OCI-LY1 (cell line): Measurements from ENCODE around the gene RAB11B.

Source experiments
- EZH2 ChIP-seq: fragments of 200-600 bp; sonication (generic), shearing (Covaris generic); IDR thresholded peaks from 2 replicates; pipeline ENCODE4 v1.8.0; 2017; ENCODE audit warnings: borderline replicate concordance, mixed run types, mild to moderate bottlenecking, antibody characterized with exemption, low read length, moderate library complexity, mixed read lengths
- TF ChIP-seq, protein P1 (sequence below): fragments of 200-600 bp; sonication (generic), shearing (Covaris generic); IDR thresholded peaks from 2 replicates; pipeline ENCODE4 v1.5.1; 2017; ENCODE audit warnings: mild to moderate bottlenecking, antibody characterized with exemption, low read length, moderate library complexity, mixed read lengths

DNA sequence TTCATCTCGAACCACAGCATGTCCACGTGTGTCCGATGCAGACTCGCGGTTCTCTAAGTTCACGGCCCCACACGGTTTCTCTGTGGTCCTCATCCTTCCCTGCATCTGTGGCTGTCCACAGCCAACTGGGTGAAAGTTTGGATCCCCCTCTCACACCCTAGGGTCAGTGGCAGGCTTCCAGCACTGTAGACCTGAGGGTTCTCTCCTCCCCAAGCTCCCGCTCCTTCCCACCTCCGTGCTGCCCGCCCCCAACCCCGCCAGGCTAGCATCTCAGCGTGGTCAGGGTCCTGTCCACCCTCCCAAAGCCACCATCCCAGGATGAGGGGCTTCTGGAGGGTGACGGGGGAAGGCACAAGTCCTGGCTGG lies 23.2 kb upstream of the RAB11B start:
- TF ChIP-seq, protein P1, sequence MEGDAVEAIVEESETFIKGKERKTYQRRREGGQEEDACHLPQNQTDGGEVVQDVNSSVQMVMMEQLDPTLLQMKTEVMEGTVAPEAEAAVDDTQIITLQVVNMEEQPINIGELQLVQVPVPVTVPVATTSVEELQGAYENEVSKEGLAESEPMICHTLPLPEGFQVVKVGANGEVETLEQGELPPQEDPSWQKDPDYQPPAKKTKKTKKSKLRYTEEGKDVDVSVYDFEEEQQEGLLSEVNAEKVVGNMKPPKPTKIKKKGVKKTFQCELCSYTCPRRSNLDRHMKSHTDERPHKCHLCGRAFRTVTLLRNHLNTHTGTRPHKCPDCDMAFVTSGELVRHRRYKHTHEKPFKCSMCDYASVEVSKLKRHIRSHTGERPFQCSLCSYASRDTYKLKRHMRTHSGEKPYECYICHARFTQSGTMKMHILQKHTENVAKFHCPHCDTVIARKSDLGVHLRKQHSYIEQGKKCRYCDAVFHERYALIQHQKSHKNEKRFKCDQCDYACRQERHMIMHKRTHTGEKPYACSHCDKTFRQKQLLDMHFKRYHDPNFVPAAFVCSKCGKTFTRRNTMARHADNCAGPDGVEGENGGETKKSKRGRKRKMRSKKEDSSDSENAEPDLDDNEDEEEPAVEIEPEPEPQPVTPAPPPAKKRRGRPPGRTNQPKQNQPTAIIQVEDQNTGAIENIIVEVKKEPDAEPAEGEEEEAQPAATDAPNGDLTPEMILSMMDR, result no peak
- TF ChIP-seq EZH2, result no peak
